Hippocampal formation (tissue), 2 donors: ENCODE measurements around the gene TADA2B.
A peak's percentile ranks its signal among the peaks of the same experiment; 100 is the strongest.
"Not testable (repeated sequence)": the region's sequence is repeated elsewhere in the genome, so short reads cannot be mapped to it uniquely, and the experiment has no call there.

Experiments used
- DNase-seq, 2 donors: peaks; one replicate each; lab custom pipeline; 2025; lab: John Stamatoyannopoulos, UW

TADA2B gene

GRCh38 chr4:7083597-7084563 lies 40.7 kb downstream of the TADA2B start:
- DNase-seq, result no peak

GRCh38 chr4:7084564-7084961 lies 41.4 kb downstream of the TADA2B start:
- DNase-seq, result not testable (repeated sequence)

DNA sequence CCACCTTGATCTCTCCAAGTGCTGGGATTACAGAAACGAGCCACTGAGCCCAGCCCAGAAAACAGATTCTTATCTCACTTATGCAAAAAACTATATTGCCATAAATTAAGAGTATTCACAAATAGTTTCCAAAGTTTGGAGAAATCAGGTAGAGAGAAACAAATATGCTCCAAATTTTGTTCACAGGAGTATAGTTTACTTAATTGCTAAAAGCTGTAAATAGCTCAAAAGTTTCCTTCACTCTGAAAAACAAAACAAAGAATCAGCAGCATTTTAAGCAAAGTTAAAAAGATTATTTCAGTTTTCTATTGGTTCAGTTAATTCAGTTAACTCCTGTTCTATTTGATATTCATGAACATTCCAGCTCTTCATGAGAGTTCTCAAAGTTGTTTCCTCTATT lies 43.2 kb downstream of the TADA2B start:
- DNase-seq, result no peak

DNA sequence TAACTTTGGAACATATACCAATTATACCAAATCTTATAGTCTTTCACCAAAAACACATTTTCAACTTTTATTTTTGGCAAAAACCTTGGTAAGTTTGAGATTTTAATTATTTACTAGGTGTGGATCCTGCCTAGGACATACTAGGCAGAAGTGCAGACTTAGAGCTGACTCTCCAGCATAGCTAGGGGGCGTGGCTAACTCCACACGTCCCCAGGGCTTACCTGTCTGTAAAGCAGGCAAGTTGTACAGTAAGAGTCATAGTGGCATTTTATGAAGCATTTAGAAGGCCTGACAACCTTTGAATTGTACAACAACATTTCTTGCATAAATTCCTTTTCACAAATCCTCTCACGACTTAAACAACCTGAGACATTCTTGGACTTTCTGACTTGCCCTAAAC lies 43.9 kb downstream of the TADA2B start:
- DNase-seq, result no peak

DNA sequence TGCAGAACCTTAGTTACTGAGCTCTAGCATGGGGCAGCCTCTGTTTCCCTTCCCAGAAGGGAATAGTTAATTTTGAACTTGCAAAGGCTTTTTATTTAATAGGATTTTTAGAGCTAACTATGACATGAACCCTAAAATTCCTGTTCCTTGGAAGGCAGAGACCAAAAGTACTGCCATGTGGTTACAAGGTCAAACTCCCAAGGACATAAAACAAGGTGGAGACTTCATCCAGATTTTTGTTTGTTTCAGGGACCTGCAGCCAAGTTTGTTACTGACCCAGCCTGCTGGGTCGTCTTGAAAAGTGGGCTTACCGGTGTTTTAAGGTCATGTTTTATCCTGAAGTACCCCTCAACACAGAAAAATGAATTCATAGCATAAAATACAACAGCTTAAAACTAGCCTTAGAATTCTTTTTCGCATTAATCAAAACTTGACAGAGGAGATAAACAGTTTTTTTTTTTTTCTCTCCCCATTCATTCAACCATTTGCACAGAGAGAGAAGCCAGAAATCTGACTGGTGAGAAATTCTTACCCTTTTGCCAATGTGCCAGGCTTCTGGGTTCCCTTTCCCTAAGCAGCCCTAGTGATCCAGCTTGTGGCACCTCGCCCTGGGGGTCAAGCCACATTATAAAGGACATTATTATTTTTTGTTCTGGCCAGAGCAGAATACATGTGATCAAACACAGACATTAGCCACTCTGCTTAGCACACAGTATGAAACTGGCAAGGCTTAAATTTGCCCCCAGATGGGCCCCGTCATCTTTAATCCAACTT lies 46.2 kb downstream of the TADA2B start:
- DNase-seq, result peak; percentile 19 to 37

DNA sequence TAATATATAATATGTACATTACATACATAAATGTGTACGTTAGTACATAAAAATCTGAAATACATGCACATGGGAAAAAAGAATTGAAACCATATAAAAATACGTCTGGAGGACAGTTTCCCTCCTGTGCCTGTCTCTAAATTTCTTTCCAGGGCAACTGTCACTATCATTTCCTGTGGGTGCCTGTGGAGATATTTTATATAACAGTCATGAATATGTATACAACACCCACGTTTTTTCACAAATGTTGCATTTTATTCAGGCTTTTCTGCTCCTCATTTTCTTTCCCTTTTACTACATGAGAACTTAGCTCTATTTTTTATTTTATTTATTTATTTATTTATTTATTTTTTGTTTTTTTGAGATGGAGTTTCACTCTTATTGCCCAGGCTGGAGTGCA lies 48.9 kb downstream of the TADA2B start:
- no peak for DNase-seq

GRCh38 chr4:7094916-7095315 lies 51.7 kb downstream of the TADA2B start:
- DNase-seq, result no peak

- DNase-seq, result no peak
These were observed 52.5 kb downstream of the TADA2B start for GRCh38 chr4:7095611-7096155.

- no peak for DNase-seq
These were observed 53.1 kb downstream of the TADA2B start for GRCh38 chr4:7096236-7096635.

DNA sequence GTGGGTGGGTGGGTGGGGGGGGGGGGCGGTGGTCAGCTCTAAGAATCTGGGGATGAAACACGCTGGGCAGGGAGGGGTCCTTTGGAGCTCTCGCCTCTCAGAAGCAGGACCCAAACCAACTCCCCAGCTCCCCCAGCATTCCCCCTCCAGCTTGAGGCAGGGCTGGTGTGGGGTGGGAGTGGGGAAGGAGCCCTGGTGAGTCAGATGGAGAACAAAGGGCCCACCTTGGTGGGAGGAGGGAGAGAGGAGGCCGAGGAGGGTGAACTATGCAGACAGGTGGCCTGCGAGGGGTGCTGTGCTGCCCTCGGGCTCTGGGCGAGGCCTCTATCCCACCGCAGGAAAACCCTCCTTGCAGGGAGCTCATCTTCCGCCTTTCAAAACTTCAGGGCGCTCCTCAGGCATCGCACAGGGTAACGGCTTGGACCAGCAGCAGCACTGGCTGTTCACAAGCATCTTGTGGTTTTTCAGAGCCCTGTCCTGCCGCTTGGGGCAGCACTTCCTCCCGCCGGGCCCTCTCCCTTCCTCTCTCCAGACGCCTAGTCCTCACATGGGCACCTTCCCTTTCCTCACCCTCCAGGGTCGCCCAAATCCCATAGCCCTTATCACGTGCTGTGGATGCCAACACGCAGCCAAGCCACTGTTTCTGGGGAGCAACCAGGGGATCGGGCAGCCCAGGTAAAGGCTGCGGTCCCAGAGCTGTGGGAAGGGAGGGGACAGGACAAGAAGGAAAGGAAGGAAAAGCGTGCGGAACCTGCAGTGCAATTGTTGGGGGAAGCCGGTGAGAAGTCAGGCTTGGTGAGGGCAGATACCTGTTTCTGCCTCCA lies 58.7 kb downstream of the TADA2B start:
- DNase-seq, result peak; percentile 71 to 80

DNA sequence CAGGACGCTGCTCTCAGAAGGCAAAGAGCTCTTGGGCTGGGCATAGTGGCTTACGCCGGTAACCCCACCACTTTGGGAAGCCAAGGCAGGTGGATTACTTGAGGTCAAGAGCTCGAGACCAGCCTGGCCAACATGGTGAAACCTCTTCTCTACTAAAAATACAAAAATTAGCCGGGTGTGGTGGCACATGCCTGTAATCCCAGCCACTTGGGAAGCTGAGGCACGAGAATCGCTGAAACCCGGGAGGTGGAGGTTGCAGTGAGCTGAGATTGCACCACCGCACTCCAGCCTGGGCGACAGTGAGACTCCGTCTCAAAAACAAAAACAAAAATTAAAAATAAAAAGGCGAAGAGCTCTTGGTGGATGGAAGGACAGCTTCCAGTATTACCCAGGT lies 59.3 kb downstream of the TADA2B start:
- not testable (repeated sequence) for DNase-seq

DNA sequence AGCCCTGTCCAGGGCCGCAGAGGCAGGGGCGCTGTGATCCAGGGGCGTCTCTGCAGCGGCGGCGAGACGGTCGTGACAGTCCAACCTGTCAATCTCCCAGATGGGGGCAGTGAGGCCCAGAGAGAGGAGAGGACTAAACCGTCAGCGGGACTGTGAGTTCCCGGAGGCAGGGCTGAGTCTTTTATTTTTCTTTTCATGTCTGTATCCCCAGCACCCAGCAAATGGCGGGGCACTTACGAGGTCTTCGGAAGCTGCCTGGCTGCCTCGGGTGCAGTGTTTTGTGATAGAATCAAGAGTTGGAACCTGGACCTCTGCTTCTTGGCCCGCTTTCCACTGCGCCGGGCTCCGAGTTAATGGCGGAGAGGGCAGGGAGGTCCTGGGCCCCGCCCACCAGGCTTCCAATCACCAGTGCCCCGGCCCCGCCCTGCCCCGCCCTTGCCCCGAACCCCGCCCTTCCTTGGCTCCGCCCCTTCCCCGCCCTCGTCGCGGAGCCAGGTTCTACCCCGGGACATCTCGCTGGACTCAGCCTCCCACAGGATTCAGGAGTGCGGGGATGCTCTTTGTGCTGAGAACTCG lies 59.9 kb downstream of the TADA2B start:
- peak; percentile 75 to 90 for DNase-seq

DNA sequence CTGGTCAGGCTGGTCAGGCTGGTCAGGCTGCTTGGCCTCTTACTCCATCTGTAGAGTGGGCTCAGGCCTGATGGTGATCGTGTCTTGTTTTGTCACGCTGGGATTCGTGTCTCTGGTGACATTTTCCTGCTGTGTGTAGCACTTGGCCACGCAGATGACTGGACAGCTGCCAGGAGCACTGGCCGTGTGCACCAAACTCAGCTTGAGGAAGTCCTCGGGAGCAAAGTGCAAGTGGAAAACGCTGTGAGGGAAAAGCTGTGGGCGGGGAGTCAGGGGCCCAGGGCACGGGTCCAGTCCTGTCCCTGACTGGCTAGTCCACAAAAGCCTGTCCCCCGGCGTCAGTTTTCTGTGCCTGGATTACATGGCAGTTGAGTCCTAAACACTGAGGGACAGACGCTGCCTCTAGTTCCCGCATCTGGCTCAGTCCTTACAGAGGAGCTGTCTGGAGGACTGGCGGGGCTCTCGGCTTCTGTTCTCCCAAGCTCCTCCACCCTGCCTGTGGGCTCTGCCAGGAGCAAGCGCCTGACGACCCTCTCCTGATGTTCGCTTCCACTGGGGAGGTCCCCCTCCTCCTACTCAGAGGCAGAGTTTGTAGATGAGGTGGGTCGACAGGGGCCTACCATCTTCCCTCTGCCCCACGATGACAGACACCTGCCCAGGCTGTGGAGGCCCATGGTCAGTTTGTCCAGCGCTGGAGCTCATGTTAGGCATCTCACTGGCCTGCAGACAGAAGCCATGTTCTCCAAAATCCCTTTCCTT lies 60.6 kb downstream of the TADA2B start:
- DNase-seq, result no peak

DNA sequence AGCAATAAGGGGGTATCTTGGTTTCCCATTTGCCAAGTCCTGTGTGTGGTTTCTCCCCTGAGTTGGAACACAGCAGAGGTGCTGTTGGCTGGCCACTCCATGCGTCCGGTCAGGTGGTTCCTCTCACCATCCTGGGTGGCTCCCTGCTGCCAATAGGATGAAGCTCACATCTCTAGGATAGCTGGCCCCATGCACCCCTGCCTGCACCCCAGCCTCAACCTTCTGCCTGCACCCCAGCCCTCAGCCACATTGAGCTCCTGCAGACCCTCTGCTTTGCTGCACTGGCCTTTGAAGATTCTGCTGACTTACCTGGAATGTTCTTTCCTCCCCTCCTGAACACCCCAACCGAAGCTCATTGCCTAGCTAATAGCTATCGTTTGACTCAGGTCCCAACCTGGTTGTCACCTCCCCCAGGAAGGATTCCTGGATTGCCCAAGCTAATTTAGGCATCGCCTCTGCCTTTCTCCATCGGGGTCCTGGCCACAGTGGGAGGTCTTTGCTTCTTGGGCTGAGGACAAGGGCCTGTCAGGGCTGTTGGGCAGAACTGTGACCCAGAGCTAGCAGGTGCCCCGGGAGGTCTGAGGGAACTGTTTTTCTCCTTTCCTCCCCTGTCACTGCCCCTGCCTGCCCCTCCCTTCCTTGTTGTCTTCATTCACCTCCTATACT lies 61.3 kb downstream of the TADA2B start:
- no peak for DNase-seq

DNA sequence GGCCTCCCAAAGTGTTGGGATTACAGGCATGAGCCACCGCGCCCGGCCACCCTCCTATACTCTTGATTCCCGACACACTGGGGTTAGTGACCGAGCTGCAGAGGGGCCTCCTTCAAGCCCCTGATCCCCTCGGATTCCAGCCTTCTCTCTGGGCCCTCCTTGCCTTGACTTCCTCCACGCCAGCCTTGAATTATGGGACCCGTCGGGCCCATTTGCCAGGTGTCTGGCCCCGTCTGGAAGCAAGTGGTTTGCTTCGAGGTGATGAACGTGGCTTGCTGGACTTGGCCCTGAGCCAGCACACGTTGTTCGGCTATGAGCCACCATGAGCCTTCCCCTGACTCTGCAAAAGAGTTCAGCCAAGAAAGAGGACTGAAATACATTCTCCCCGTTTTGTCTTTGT lies 62.1 kb downstream of the TADA2B start:
- DNase-seq, result no peak

DNA sequence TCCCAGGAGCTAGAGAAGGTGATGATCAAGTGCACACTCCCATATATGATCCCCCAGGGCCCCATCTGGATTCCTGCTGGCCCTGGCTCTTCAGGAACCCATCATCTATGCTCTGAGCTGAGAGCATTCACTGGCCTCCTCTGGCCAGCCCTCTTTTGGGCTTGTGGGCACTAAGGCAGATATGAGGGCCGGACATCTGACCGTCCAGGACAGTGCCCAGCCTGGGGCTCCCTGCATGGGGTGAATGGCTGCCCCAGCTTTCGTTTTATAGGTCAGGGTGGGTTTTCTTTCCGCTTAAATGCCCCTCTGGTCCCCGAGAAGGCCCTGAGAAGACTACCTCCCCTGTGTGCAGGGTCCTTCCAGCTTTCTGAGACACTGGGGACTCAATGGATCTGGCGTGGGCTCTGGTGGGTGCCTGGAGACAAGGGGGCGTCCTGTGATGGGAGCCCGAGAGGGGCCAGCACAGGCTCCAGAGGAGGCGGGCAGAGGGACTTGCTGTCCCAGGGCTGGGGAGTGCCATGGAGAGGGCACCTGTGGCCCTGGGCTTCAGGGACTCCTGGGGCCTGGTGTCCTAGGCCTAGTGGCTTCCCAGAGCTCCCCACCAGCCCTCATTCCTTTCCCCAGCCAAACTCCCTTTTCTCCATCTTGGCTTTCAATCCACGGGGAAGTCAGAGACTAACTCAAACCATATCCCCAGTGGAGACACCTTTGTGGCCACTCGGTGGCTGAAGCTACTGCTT lies 64.2 kb downstream of the TADA2B start:
- DNase-seq, result no peak
